EH (cell line): ENCODE data around the gene ARNT2.

ENCODE experiments used
- DNase-seq: peaks from one replicate; pipeline ENCODE4 v3.0.0-alpha.2; 2015; ENCODE audit warnings: low read depth

The ARNT2 gene

GRCh38 chr15:80411788-80412288, 7.7 kb downstream of the ARNT2 start:
- DNase-seq, result no peak

GRCh38 chr15:80414546-80415357, 10.6 kb downstream of the ARNT2 start:
- DNase-seq, result no peak

- DNase-seq, result no peak
Observed at GRCh38 chr15:80415358-80415670, 11.1 kb downstream of the ARNT2 start.

GRCh38 chr15:80416702-80417101, 12.5 kb downstream of the ARNT2 start:
- no peak for DNase-seq

- peak; percentile 65 for DNase-seq
Observed at GRCh38 chr15:80418892-80419537, 14.8 kb downstream of the ARNT2 start.

- peak; percentile 48 for DNase-seq
Observed at GRCh38 chr15:80419546-80419945, 15.4 kb downstream of the ARNT2 start.

GRCh38 chr15:80420658-80421057, 16.5 kb downstream of the ARNT2 start:
- no peak for DNase-seq

- DNase-seq, result peak; percentile 58
Observed at GRCh38 chr15:80423215-80423614, 19.0 kb downstream of the ARNT2 start.

GRCh38 chr15:80424381-80424780, 20.2 kb downstream of the ARNT2 start:
- DNase-seq, result no peak

GRCh38 chr15:80426316-80426715, 22.1 kb downstream of the ARNT2 start:
- DNase-seq, result no peak

- no peak for DNase-seq
Observed at GRCh38 chr15:80429964-80430363, 25.8 kb downstream of the ARNT2 start.

- no peak for DNase-seq
Observed at GRCh38 chr15:80431635-80432344, 27.6 kb downstream of the ARNT2 start.

GRCh38 chr15:80432345-80432702, 28.1 kb downstream of the ARNT2 start:
- DNase-seq, result no peak

GRCh38 chr15:80433836-80434235, 29.7 kb downstream of the ARNT2 start:
- no peak for DNase-seq

GRCh38 chr15:80434926-80435720, 30.9 kb downstream of the ARNT2 start:
- no peak for DNase-seq

- peak; percentile 61 for DNase-seq
Observed at GRCh38 chr15:80436511-80437307, 32.5 kb downstream of the ARNT2 start.

GRCh38 chr15:80437334-80437891, 33.2 kb downstream of the ARNT2 start:
- DNase-seq, result no peak

- DNase-seq, result no peak
Observed at GRCh38 chr15:80439140-80439539, 35.0 kb downstream of the ARNT2 start.

- DNase-seq, result no peak
Observed at GRCh38 chr15:80440024-80440423, 35.8 kb downstream of the ARNT2 start.

- no peak for DNase-seq
Observed at GRCh38 chr15:80441041-80441440, 36.9 kb downstream of the ARNT2 start.

- no peak for DNase-seq
Observed at GRCh38 chr15:80441714-80442113, 37.5 kb downstream of the ARNT2 start.
